H4 (cell line): ENCODE data around the gene PACS2. TPM values are rescaled to one million over a fixed set of nuclear protein-coding genes. Genes with fewer than 3 reads are reported as not detected.
"Not testable (repeated sequence)": the region's sequence is repeated elsewhere in the genome, so short reads cannot be mapped to it uniquely, and the experiment has no call there.

Source experiments
- DNase-seq: peaks from one replicate; pipeline ENCODE4 v3.0.0-alpha.2; 2015; ENCODE audit warnings: low spot score
- total RNA-seq: library from RNA; depleted of rRNA; stranded (reverse); fragments of >200 nt; shearing (Covaris generic); gene quantifications from 2 replicates; pipeline ENCODE4 v1.2.3, GENCODE V29; 2014; rRNA removed

The PACS2 gene
- total RNA-seq, result 12.6 and 14.4 TPM in 2 replicates

- DNase-seq, result peak; percentile 35
Observed at GRCh38 chr14:105314287-105315200, at the start of gene PACS2. Gene PACS2, plus strand, starts transcription at chr14:105314748. Its CDS starts 171 bp downstream, at chr14:105314919.

GRCh38 chr14:105267820-105268548 is 46.6 kb upstream of the PACS2 start:
- DNase-seq, result no peak

GRCh38 chr14:105268736-105269354 is 45.7 kb upstream of the PACS2 start:
- DNase-seq, result no peak

- DNase-seq, result no peak
Observed at GRCh38 chr14:105269405-105269804, 45.1 kb upstream of the PACS2 start.

- no peak for DNase-seq
Observed at GRCh38 chr14:105271224-105271890, 43.2 kb upstream of the PACS2 start.

- no peak for DNase-seq
Observed at GRCh38 chr14:105272623-105273022, 41.9 kb upstream of the PACS2 start.

- DNase-seq, result no peak
Observed at GRCh38 chr14:105273062-105273461, 41.5 kb upstream of the PACS2 start.

- DNase-seq, result no peak
Observed at GRCh38 chr14:105274637-105275036, 39.9 kb upstream of the PACS2 start.

- DNase-seq, result no peak
Observed at GRCh38 chr14:105275267-105275946, 39.1 kb upstream of the PACS2 start.

- DNase-seq, result not testable (repeated sequence)
Observed at GRCh38 chr14:105277448-105277847, 37.1 kb upstream of the PACS2 start.

- DNase-seq, result no peak
Observed at GRCh38 chr14:105279642-105280361, 34.7 kb upstream of the PACS2 start.

GRCh38 chr14:105280525-105280924 is 34.0 kb upstream of the PACS2 start:
- DNase-seq, result no peak

GRCh38 chr14:105281371-105282097 is 33.0 kb upstream of the PACS2 start:
- no peak for DNase-seq

GRCh38 chr14:105282098-105282725 is 32.3 kb upstream of the PACS2 start:
- no peak for DNase-seq

- DNase-seq, result no peak
Observed at GRCh38 chr14:105283028-105283427, 31.5 kb upstream of the PACS2 start.

- DNase-seq, result no peak
Observed at GRCh38 chr14:105283899-105284298, 30.6 kb upstream of the PACS2 start.

GRCh38 chr14:105285174-105285573 is 29.4 kb upstream of the PACS2 start:
- no peak for DNase-seq

GRCh38 chr14:105286759-105287144 is 27.8 kb upstream of the PACS2 start:
- no peak for DNase-seq
